NCI-H774 (cell line): ENCODE data around the gene CTBP1.
"Not testable (repeated sequence)": the region's sequence is repeated elsewhere in the genome, so short reads cannot be mapped to it uniquely, and the experiment has no call there.

Experiments used
- DNase-seq: peaks from one replicate; lab custom pipeline; 2025; lab: John Stamatoyannopoulos, UW

The CTBP1 gene

GRCh38 chr4:1237981-1238675 is 10.8 kb downstream of the CTBP1 start:
- DNase-seq: no peak

GRCh38 chr4:1237261-1237660 is 11.7 kb downstream of the CTBP1 start:
- DNase-seq: not testable (repeated sequence)

GRCh38 chr4:1236836-1237235 is 12.1 kb downstream of the CTBP1 start:
- not testable (repeated sequence) for DNase-seq

GRCh38 chr4:1236103-1236641 is 12.8 kb downstream of the CTBP1 start:
- no peak for DNase-seq

GRCh38 chr4:1235381-1236102 is 13.4 kb downstream of the CTBP1 start:
- no peak for DNase-seq

GRCh38 chr4:1234811-1235292 is 14.1 kb downstream of the CTBP1 start:
- no peak for DNase-seq

GRCh38 chr4:1234309-1234695 is 14.6 kb downstream of the CTBP1 start:
- DNase-seq: no peak

GRCh38 chr4:1233641-1234308 is 15.2 kb downstream of the CTBP1 start:
- no peak for DNase-seq

GRCh38 chr4:1232661-1233621 is 16.0 kb downstream of the CTBP1 start:
- DNase-seq: no peak

- DNase-seq: no peak
These were observed 17.1 kb downstream of the CTBP1 start for GRCh38 chr4:1231637-1232360.

- DNase-seq: no peak
These were observed 17.8 kb downstream of the CTBP1 start for GRCh38 chr4:1230971-1231636.

- no peak for DNase-seq
These were observed 18.6 kb downstream of the CTBP1 start for GRCh38 chr4:1230316-1230715.

GRCh38 chr4:1229117-1229849 is 19.6 kb downstream of the CTBP1 start:
- no peak for DNase-seq

GRCh38 chr4:1227816-1228215 is 21.1 kb downstream of the CTBP1 start:
- DNase-seq: no peak

- no peak for DNase-seq
These were observed 22.3 kb downstream of the CTBP1 start for GRCh38 chr4:1226598-1226997.

- DNase-seq: no peak
These were observed 22.8 kb downstream of the CTBP1 start for GRCh38 chr4:1226144-1226481.

GRCh38 chr4:1225272-1226143 is 23.4 kb downstream of the CTBP1 start:
- DNase-seq: no peak
